G401 (cell line): ENCODE measurements around the gene CDA. TPM values are rescaled to one million over a fixed set of nuclear protein-coding genes. Genes with fewer than 3 reads are reported as not detected.
"Not testable (repeated sequence)": the region's sequence is repeated elsewhere in the genome, so short reads cannot be mapped to it uniquely, and the experiment has no call there.

Source experiments
- DNase-seq: peaks from one replicate; pipeline ENCODE4 v3.0.0-alpha.2; 2015; ENCODE audit warnings: low spot score
- in situ Hi-C: cut with HindIII; loops from 2 replicates; pipeline ENCODE4 v1.10.0; 2016; ENCODE audit warnings: low sequenced_read_pairs, mixed read lengths
- total RNA-seq: library from RNA; depleted of rRNA; stranded (reverse); fragments of >200 nt; shearing (Covaris generic); gene quantifications from 2 replicates; pipeline ENCODE4 v1.2.3, GENCODE V29; 2014

Gene CDA
- total RNA-seq, 1 experiment from 2014 or later, result not detected

DNA sequence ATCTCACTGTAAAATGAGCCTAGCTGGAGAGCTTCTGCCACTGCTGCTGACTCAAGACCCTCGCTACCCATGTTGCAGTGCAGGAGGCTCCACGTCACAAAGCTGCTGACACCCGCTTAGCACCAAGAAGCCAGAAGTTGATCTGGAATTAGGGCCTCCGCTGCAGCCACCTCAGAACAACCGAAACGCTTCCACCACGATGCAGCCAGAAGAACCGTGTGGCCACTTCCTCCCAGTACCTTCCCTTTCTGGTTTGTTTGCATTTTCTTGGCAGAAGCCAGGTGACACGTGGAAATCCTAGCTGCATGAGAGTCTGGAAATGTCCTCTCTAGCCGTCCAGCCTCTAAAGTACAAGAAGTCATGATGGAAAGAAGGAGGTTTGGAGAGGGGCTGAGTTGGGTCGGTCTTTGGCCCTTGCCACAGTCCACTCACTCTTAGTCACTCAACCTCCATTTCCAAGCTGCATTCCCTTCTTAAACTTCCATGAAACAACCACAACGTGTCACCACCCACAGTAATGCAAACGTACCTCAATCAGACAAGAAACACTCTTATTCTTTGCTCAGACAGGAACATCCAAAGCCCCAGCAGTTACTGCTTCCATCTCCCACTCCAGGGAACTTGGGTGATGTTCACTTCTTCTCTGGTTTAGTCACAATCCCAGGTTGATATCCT, 10.0 kb upstream of the CDA start:
- DNase-seq, result no peak
- in situ Hi-C loops, result no loop called here

DNA sequence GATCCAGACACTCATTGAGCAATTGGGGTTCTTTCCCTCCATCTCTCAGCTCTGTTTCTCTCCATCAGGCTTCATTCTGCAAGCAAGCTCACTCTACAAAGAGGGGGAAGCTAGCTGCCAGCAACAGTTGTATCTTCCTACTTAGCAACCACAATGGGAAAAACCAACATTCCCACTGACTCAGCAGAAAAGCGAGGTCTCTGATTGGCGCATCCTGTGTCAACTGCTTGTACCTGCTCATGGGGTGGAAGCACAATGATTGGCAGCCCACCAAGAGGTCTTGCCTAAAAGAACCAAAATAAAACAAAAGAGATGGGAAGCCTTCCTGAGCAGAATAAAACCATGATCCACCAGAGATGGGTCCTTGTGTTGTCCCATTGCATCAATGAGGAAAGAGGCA, 4.0 kb upstream of the CDA start:
- no peak for DNase-seq
- in situ Hi-C loops, result no loop called here

- in situ Hi-C loops, result no loop called here
- no peak for DNase-seq
Observed at GRCh38 chr1:20586953-20587660, 1.8 kb upstream of the CDA start.

DNA sequence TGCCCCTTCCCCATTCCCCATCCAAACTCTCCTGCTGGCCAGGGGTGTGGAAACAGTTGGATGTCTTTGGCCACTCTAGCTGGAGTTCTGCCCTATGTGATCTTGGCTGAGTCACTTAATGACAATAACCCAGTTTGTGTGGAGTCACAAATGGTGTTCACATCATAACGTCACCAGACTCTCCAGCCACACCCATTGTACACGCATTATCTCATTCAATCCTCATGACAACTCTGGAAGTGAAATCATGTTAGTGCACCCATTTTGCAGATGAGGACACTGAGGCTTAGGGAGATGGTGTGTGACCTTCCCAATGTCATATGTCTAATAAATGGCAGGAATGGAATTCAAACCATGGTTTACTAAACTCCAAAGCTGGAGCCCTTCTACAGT, 1.2 kb upstream of the CDA start:
- no peak for DNase-seq
- in situ Hi-C loops, result no loop called here

DNA sequence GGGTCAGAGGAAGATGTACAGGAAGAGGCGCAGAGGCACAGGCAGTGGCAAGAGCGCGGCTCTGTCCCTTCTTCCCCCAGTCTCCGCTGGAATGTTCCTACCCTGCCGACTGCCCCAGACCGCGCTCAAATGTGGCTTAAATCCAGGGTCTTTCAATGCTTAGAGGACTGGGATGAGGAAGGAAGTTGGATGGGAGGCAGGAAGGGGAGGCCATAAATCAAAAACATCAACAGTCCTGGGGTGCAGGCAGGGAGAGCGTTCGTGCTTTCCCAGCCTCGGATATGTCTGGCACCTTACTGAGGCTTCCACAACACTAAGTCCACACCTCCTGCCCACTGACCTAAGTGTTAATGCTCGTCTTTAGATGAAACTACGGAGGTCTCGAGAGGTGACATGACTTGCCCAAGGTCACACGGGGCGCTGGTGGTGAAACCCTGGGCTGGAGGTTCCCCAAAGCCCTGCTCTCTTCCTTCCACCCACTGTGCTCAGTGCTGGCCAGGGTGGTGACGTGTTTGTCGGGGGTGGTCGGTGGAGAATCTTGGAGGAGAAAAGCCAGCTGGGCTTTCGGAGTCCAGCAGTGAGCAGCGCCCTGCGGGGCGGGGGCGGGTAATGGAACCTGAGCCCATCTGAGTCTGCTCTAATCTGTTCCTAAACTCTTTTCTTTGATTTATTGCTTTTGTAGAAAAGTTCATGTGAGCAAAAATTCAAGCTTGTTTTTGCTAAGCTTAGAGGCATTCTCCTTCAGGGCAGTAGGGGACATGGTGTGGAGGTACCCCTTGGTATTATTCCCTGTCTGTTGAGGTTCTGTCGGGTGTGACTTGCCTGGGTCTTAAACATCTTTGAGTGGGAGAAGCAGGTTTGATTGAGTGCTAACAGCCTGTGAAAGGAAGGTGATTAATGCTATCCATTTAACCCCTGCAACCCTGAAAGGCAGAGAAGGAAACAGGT, 708 bp downstream of the CDA start:
- in situ Hi-C loops, result no loop called here
- no peak for DNase-seq

GRCh38 chr1:20590306-20590777, 1.4 kb downstream of the CDA start:
- in situ Hi-C loops, result no loop called here
- DNase-seq, result no peak

DNA sequence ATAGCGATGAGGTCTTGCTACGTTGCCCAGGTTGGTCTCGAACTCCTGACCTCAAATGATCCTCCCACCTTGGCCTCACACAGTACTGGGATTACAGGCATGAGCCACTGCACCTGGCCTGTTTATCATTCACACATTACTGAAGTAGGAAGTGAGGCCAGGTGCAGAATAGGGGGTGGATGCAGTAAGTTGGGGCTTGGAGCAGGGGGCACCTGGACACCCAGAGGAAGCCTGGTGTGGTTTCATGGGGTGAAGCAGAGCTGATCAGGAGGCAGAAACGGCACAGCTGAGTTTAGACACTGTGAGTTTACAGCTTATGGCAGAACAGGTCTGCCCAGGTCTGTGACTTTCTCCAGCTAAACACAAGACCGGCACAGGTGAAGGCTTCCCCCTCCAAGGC, 4.9 kb downstream of the CDA start:
- no peak for DNase-seq
- in situ Hi-C loops, result no loop called here

- in situ Hi-C loops, result no loop called here
- no peak for DNase-seq
Observed at GRCh38 chr1:20594746-20595145, 5.8 kb downstream of the CDA start.

GRCh38 chr1:20596106-20596505, 7.2 kb downstream of the CDA start:
- in situ Hi-C loops, result no loop called here
- no peak for DNase-seq

GRCh38 chr1:20597650-20598049, 8.8 kb downstream of the CDA start:
- in situ Hi-C loops, result no loop called here
- DNase-seq, result no peak

GRCh38 chr1:20600156-20600555, 11.3 kb downstream of the CDA start:
- in situ Hi-C loops, result no loop called here
- DNase-seq, result no peak

GRCh38 chr1:20601129-20601825, 12.4 kb downstream of the CDA start:
- no peak for DNase-seq

GRCh38 chr1:20602851-20603450, 14.1 kb downstream of the CDA start:
- in situ Hi-C loops, result no loop called here
- DNase-seq, result no peak

More at GRCh38 chr1:20601129-20601825, 12.4 kb downstream of the CDA start:
- in situ Hi-C loops, result no loop called here

GRCh38 chr1:20603504-20604464, 14.9 kb downstream of the CDA start:
- in situ Hi-C loops, result no loop called here
- no peak for DNase-seq

DNA sequence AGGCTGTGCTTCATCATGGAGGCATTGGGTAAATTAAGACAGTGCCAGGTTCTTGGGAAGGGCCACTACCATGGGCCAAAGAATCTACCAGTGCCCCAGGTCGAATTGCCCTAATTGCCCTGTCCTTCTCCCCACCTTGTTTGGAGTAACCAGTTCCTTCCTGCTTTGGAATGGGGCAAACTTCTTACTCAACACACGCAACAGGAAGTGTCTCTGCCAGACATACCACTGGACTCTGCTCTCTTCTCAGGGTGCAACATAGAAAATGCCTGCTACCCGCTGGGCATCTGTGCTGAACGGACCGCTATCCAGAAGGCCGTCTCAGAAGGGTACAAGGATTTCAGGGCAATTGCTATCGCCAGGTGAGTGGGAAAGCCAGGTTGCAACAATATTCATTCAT, 15.8 kb downstream of the CDA start:
- no peak for DNase-seq
- in situ Hi-C loops, result no loop called here

- in situ Hi-C loops, result not testable (repeated sequence)
Observed at GRCh38 chr1:20606801-20607570, 18.1 kb downstream of the CDA start.

GRCh38 chr1:20609541-20609940, 20.6 kb downstream of the CDA start:
- in situ Hi-C loops, result no loop called here
- DNase-seq, result no peak

More at GRCh38 chr1:20606801-20607570, 18.1 kb downstream of the CDA start:
- not testable (repeated sequence) for DNase-seq
